Measurements from ENCODE around the gene PARPBP.
A peak's percentile ranks its signal among the peaks of the same experiment; 100 is the strongest.
"Not testable (repeated sequence)": the region's sequence is repeated elsewhere in the genome, so short reads cannot be mapped to it uniquely, and the experiment has no call there.

PARPBP gene

GRCh38 chr12:102120886-102121285, 903 bp downstream of the PARPBP start:
- H3K9me3 Mint-ChIP-seq = no peaks in the 10 kb centered on the region

GRCh38 chr12:102121328-102121727, 1.3 kb downstream of the PARPBP start:
- not testable (repeated sequence) for H3K27me3 Mint-ChIP-seq (ENCODE audit: low read depth); H3K9me3 Mint-ChIP-seq
- Mint-ChIP-seq H3K36me3 (ENCODE audit: low read depth) (peaks cover 16% of the 10 kb centered on the region), H3K4me1 (ENCODE audit: low read depth) (peaks cover 39% of the 10 kb centered on the region), H3K4me3 (peak overlapping the region; percentile 92), H3K27ac (peak overlapping the region; percentile 92)

More at GRCh38 chr12:102120886-102121285, 903 bp downstream of the PARPBP start:
- Mint-ChIP-seq H3K4me1 (ENCODE audit: low read depth) (peaks cover 36% of the 10 kb centered on the region), H3K27ac (peak overlapping the region; percentile 92), H3K36me3 (ENCODE audit: low read depth) (peaks cover 14% of the 10 kb centered on the region), H3K27me3 (ENCODE audit: low read depth) (no peaks in the 10 kb centered on the region), H3K4me3 (peak overlapping the region; percentile 92)

- H3K4me1 Mint-ChIP-seq (ENCODE audit: low read depth); H3K9me3 Mint-ChIP-seq; H3K27ac Mint-ChIP-seq; H3K4me3 Mint-ChIP-seq; H3K27me3 Mint-ChIP-seq (ENCODE audit: low read depth): not testable (repeated sequence)
- H3K36me3 Mint-ChIP-seq (ENCODE audit: low read depth) = peaks cover 50% of the 10 kb centered on the region
Observed at GRCh38 chr12:102130720-102131119, 10.7 kb downstream of the PARPBP start.

GRCh38 chr12:102131442-102131841, 11.5 kb downstream of the PARPBP start:
- H3K9me3 Mint-ChIP-seq = not testable (repeated sequence)
- H3K36me3 Mint-ChIP-seq (ENCODE audit: low read depth) = peaks cover 46% of the 10 kb centered on the region

GRCh38 chr12:102137619-102138018, 17.6 kb downstream of the PARPBP start:
- Mint-ChIP-seq H3K9me3 (peaks cover 11% of the 10 kb centered on the region), H3K36me3 (ENCODE audit: low read depth) (peaks cover 53% of the 10 kb centered on the region)
- not testable (repeated sequence) for H3K4me1 Mint-ChIP-seq (ENCODE audit: low read depth); H3K27me3 Mint-ChIP-seq (ENCODE audit: low read depth); H3K4me3 Mint-ChIP-seq; H3K27ac Mint-ChIP-seq

More at GRCh38 chr12:102131442-102131841, 11.5 kb downstream of the PARPBP start:
- H3K27ac Mint-ChIP-seq; H3K4me3 Mint-ChIP-seq; H3K4me1 Mint-ChIP-seq (ENCODE audit: low read depth); H3K27me3 Mint-ChIP-seq (ENCODE audit: low read depth): not testable (repeated sequence)

GRCh38 chr12:102142866-102143373, 22.9 kb downstream of the PARPBP start:
- not testable (repeated sequence) for H3K27ac Mint-ChIP-seq; H3K27me3 Mint-ChIP-seq (ENCODE audit: low read depth); H3K4me3 Mint-ChIP-seq
- peaks cover 51% of the 10 kb centered on the region for H3K36me3 Mint-ChIP-seq (ENCODE audit: low read depth)
- peaks cover 17% of the 10 kb centered on the region for H3K4me1 Mint-ChIP-seq (ENCODE audit: low read depth)
- peaks cover 18% of the 10 kb centered on the region for H3K9me3 Mint-ChIP-seq

- Mint-ChIP-seq H3K27ac (no peak overlapping the region), H3K36me3 (ENCODE audit: low read depth) (peaks cover 39% of the 10 kb centered on the region), H3K9me3 (peaks cover 14% of the 10 kb centered on the region), H3K4me1 (ENCODE audit: low read depth) (peaks cover 17% of the 10 kb centered on the region), H3K4me3 (no peak overlapping the region), H3K27me3 (ENCODE audit: low read depth) (no peaks in the 10 kb centered on the region)
Observed at GRCh38 chr12:102144221-102144620, 24.2 kb downstream of the PARPBP start.

GRCh38 chr12:102147062-102147587, 27.1 kb downstream of the PARPBP start:
- not testable (repeated sequence) for H3K27ac Mint-ChIP-seq; H3K27me3 Mint-ChIP-seq (ENCODE audit: low read depth); H3K4me3 Mint-ChIP-seq; H3K9me3 Mint-ChIP-seq
- Mint-ChIP-seq H3K4me1 (ENCODE audit: low read depth) (peaks cover 16% of the 10 kb centered on the region), H3K36me3 (ENCODE audit: low read depth) (peaks cover 26% of the 10 kb centered on the region)

GRCh38 chr12:102155206-102155605, 35.2 kb downstream of the PARPBP start:
- not testable (repeated sequence) for H3K9me3 Mint-ChIP-seq; H3K27me3 Mint-ChIP-seq (ENCODE audit: low read depth); H3K4me1 Mint-ChIP-seq (ENCODE audit: low read depth); H3K27ac Mint-ChIP-seq; H3K4me3 Mint-ChIP-seq
- H3K36me3 Mint-ChIP-seq (ENCODE audit: low read depth) = peaks cover 18% of the 10 kb centered on the region

- Mint-ChIP-seq H3K27ac (no peak overlapping the region), H3K27me3 (ENCODE audit: low read depth) (no peaks in the 10 kb centered on the region), H3K36me3 (ENCODE audit: low read depth) (peaks cover 19% of the 10 kb centered on the region), H3K4me1 (ENCODE audit: low read depth) (peaks cover 8% of the 10 kb centered on the region), H3K4me3 (no peak overlapping the region), H3K9me3 (no peaks in the 10 kb centered on the region)
Observed at GRCh38 chr12:102163383-102163782, 43.4 kb downstream of the PARPBP start.

- no peaks in the 10 kb centered on the region for H3K27me3 Mint-ChIP-seq (ENCODE audit: low read depth)
- no peaks in the 10 kb centered on the region for H3K9me3 Mint-ChIP-seq
- H3K4me1 Mint-ChIP-seq (ENCODE audit: low read depth) = peaks cover 11% of the 10 kb centered on the region
- peak overlapping the region; percentile 35 for H3K27ac Mint-ChIP-seq
- no peak overlapping the region for H3K4me3 Mint-ChIP-seq
- H3K36me3 Mint-ChIP-seq (ENCODE audit: low read depth) = peaks cover 22% of the 10 kb centered on the region
Observed at GRCh38 chr12:102167821-102168604, 48.0 kb downstream of the PARPBP start.

GRCh38 chr12:102169922-102170621, 50.1 kb downstream of the PARPBP start:
- Mint-ChIP-seq H3K4me3 (no peak overlapping the region), H3K9me3 (no peaks in the 10 kb centered on the region), H3K4me1 (ENCODE audit: low read depth) (peaks cover 11% of the 10 kb centered on the region), H3K27ac (no peak overlapping the region), H3K27me3 (ENCODE audit: low read depth) (no peaks in the 10 kb centered on the region), H3K36me3 (ENCODE audit: low read depth) (peaks cover 18% of the 10 kb centered on the region)

- Mint-ChIP-seq H3K9me3 (no peaks in the 10 kb centered on the region), H3K4me1 (ENCODE audit: low read depth) (peaks cover 10% of the 10 kb centered on the region), H3K27me3 (ENCODE audit: low read depth) (no peaks in the 10 kb centered on the region), H3K27ac (no peak overlapping the region), H3K36me3 (ENCODE audit: low read depth) (peaks cover 13% of the 10 kb centered on the region), H3K4me3 (no peak overlapping the region)
Observed at GRCh38 chr12:102171951-102172350, 52.0 kb downstream of the PARPBP start.

- Mint-ChIP-seq H3K36me3 (ENCODE audit: low read depth) (peaks cover 13% of the 10 kb centered on the region), H3K4me1 (ENCODE audit: low read depth) (peaks cover 7% of the 10 kb centered on the region), H3K27me3 (ENCODE audit: low read depth) (no peaks in the 10 kb centered on the region), H3K4me3 (no peak overlapping the region), H3K27ac (no peak overlapping the region), H3K9me3 (no peaks in the 10 kb centered on the region)
Observed at GRCh38 chr12:102172436-102172835, 52.5 kb downstream of the PARPBP start.

GRCh38 chr12:102174117-102174516, 54.1 kb downstream of the PARPBP start:
- Mint-ChIP-seq H3K27me3 (ENCODE audit: low read depth) (no peaks in the 10 kb centered on the region), H3K36me3 (ENCODE audit: low read depth) (peaks cover 13% of the 10 kb centered on the region), H3K4me1 (ENCODE audit: low read depth) (peaks cover 3% of the 10 kb centered on the region), H3K9me3 (no peaks in the 10 kb centered on the region), H3K27ac (no peak overlapping the region), H3K4me3 (no peak overlapping the region)

Data from T-helper 1 cell treated with Interleukin-12 subunit alpha and Interleukin-12 subunit beta and Interleukin-4 antibody, amounts not matched to agents 30 μg/mL and 1 μg/mL, for 36 hours (primary cell).